ENCODE results near the gene NLGN2.

The NLGN2 gene

DNA sequence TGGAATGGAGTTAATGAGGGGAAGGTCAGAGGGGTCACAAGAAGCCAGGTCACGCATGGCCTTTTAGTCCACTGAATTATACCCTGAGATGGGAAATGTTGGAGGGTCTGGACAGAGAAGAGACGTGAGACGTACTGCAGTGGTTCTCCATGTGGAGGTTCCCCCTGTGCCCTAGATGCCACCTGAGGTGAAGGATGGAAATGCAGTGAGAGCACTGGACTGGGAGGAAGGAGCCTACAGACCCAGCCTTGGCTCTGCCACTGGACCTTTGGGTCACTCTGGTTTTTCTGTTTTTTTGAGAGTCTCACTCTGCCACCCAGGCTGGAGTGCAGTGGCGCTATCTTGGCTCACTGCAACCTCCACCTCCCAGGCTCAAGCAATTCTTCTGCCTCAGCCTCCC, 11.5 kb upstream of the NLGN2 start:
- no peak for DNase-seq
- no peak overlapping the region for H3K27ac ChIP-seq (ENCODE audit: low read length, poor library complexity, severe bottlenecking)
- WGBS = 89% methylated on average over 4 of the region's 4 CpGs

DNA sequence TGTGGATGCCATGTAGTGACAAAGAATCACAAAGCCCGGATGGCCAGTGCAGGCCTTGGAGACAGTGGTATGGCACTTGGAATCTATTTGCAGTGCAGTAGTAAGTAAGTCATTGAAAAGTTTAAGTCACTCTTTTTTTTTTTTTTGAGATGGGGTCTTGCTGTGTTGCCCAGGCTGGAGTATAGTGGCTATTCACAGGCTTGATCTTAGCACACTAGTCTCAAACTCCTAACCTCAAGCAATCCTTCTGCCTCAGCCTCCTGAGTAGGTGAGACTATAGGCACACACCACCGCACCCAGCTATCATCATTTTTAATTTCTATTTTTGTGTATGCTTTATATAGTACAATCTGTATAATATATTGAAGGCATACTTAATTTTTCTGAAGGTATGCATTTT, 9.0 kb upstream of the NLGN2 start:
- Histone ChIP-seq H2AFZ (ENCODE audit: low read depth, low read length) (no peak overlapping the region), H3K23ac (ENCODE audit: low read length in 2 of 2) (no peak overlapping the region), H3K27me3 (ENCODE audit: control insufficient read depth in 1 of 2, insufficient read depth in 1 of 2, low read length in 2 of 2) (no peaks in the 10 kb centered on the region), H3K27ac (ENCODE audit: low read length, poor library complexity, severe bottlenecking) (no peak overlapping the region), H2BK12ac (ENCODE audit: low read length in 2 of 2) (no peak overlapping the region), H3K4ac (ENCODE audit: low read depth in 1 of 2, low read length in 2 of 2) (no peak overlapping the region), H3K79me1 (replicated peaks; ENCODE audit: low read length, poor library complexity, severe bottlenecking) (peaks cover 4% of the 10 kb centered on the region), H3K4me3 (ENCODE audit: insufficient read depth in 1 of 2, low read depth in 1 of 2, low read length in 2 of 2) (no peak overlapping the region), H4K91ac (ENCODE audit: low read length) (no peak overlapping the region), H2BK120ac (ENCODE audit: low read depth, low read length) (no peak overlapping the region), H3K18ac (ENCODE audit: low read depth in 1 of 2, low read length in 2 of 2) (no peak overlapping the region), H3K9ac (ENCODE audit: low read length) (no peak overlapping the region), H3K36me3 (ENCODE audit: control insufficient read depth in 1 of 2, insufficient read depth in 2 of 2, low read depth in 1 of 2, low read length in 2 of 2) (no peaks in the 10 kb centered on the region), H2BK15ac (ENCODE audit: low read depth, poor library complexity, severe bottlenecking) (no peak overlapping the region), H2AK5ac (ENCODE audit: low read length, severe bottlenecking) (no peak overlapping the region), H3K9me3 (ENCODE audit: control insufficient read depth, low read length) (no peaks in the 10 kb centered on the region), H3K14ac (ENCODE audit: low read length in 2 of 2) (no peak overlapping the region), H3K4me2 (ENCODE audit: low read length, poor library complexity, severe bottlenecking) (no peak overlapping the region), H3K4me1 (ENCODE audit: control insufficient read depth, insufficient read depth, low read depth, low read length) (peaks cover 17% of the 10 kb centered on the region), H4K8ac (ENCODE audit: low read length) (no peak overlapping the region), H2BK5ac (ENCODE audit: low read depth, low read length, poor library complexity, severe bottlenecking) (no peak overlapping the region)
- WGBS = 83% methylated on average over 1 of the region's 2 CpGs
- no peak for DNase-seq

More for the DNA sequence above, 11.5 kb upstream of the NLGN2 start:
- Histone ChIP-seq H2BK15ac (ENCODE audit: low read depth, poor library complexity, severe bottlenecking) (no peak overlapping the region), H2BK5ac (ENCODE audit: low read depth, low read length, poor library complexity, severe bottlenecking) (no peak overlapping the region), H3K4me1 (ENCODE audit: control insufficient read depth, insufficient read depth, low read depth, low read length) (peaks cover 22% of the 10 kb centered on the region), H4K91ac (ENCODE audit: low read length) (no peak overlapping the region), H3K4ac (ENCODE audit: low read depth in 1 of 2, low read length in 2 of 2) (no peak overlapping the region), H2BK12ac (ENCODE audit: low read length in 2 of 2) (no peak overlapping the region), H3K23ac (ENCODE audit: low read length in 2 of 2) (no peak overlapping the region), H3K27me3 (ENCODE audit: control insufficient read depth in 1 of 2, insufficient read depth in 1 of 2, low read length in 2 of 2) (no peaks in the 10 kb centered on the region), H2AFZ (ENCODE audit: low read depth, low read length) (no peak overlapping the region), H2BK120ac (ENCODE audit: low read depth, low read length) (no peak overlapping the region), H3K18ac (ENCODE audit: low read depth in 1 of 2, low read length in 2 of 2) (no peak overlapping the region), H3K4me3 (ENCODE audit: insufficient read depth in 1 of 2, low read depth in 1 of 2, low read length in 2 of 2) (no peak overlapping the region), H3K79me1 (replicated peaks; ENCODE audit: low read length, poor library complexity, severe bottlenecking) (peaks cover 13% of the 10 kb centered on the region), H3K14ac (ENCODE audit: low read length in 2 of 2) (no peak overlapping the region), H3K36me3 (ENCODE audit: control insufficient read depth in 1 of 2, insufficient read depth in 2 of 2, low read depth in 1 of 2, low read length in 2 of 2) (peaks cover 17 to 18% of the 10 kb centered on the region in 2 experiments), H3K9ac (ENCODE audit: low read length) (no peak overlapping the region), H3K4me2 (ENCODE audit: low read length, poor library complexity, severe bottlenecking) (no peak overlapping the region), H3K9me3 (ENCODE audit: control insufficient read depth, low read length) (no peaks in the 10 kb centered on the region), H4K8ac (ENCODE audit: low read length) (peak overlapping the region; percentile 63), H2AK5ac (ENCODE audit: low read length, severe bottlenecking) (peak overlapping the region; percentile 76)

DNA sequence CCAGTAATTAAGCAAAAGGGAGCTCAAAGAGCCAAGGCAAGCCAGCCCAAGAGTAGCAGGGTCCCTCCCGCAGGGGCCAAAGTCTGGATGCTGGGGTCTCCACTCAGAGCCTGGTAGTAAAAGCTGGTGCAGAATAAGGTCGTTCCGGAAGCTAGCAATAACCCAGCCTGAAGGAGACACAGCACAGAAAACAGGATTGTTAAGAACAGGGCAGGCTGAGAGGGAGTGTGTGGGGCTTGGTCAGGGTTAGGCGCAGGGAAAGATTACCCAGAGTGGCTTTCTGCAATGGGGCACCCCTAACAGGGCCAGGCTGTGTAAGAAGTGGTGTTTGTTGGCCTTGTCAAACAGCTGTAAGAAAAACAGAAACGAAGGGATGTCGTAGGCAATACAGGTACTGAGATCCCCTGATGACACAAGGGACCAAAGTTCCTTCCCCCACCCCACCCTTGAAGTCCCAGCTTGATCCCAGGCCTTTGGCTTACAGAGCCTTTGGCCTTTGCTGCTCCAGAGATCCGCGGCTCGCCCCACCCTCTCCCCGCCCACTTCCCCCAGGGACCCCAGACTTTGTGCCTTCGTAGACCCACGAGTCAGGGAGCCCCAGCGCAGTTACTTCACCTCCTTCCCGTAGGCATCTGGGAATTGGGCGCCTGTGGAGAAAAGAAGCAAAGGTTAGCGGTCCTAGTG, 4.5 kb upstream of the NLGN2 start:
- Histone ChIP-seq H3K4me1 (ENCODE audit: control insufficient read depth, insufficient read depth, low read depth, low read length) (peaks cover 20% of the 10 kb centered on the region), H3K4me2 (ENCODE audit: low read length, poor library complexity, severe bottlenecking) (peak overlapping the region; percentile 84), H3K9me3 (ENCODE audit: control insufficient read depth, low read length) (no peaks in the 10 kb centered on the region), H3K79me1 (replicated peaks; ENCODE audit: low read length, poor library complexity, severe bottlenecking) (peaks cover 13% of the 10 kb centered on the region), H2BK12ac (ENCODE audit: low read length in 2 of 2) (peak overlapping the region in 1 of 2 experiments; percentile 83), H2BK5ac (ENCODE audit: low read depth, low read length, poor library complexity, severe bottlenecking) (no peak overlapping the region), H3K36me3 (ENCODE audit: control insufficient read depth in 1 of 2, insufficient read depth in 2 of 2, low read depth in 1 of 2, low read length in 2 of 2) (peaks cover 0 to 2% of the 10 kb centered on the region in 2 experiments), H2BK15ac (ENCODE audit: low read depth, poor library complexity, severe bottlenecking) (peak overlapping the region; percentile 16), H2AK5ac (ENCODE audit: low read length, severe bottlenecking) (peak overlapping the region; percentile 31), H3K18ac (ENCODE audit: low read depth in 1 of 2, low read length in 2 of 2) (peak overlapping the region; percentile 49 to 84), H2AFZ (ENCODE audit: low read depth, low read length) (peak overlapping the region; percentile 44), H3K27ac (ENCODE audit: low read length, poor library complexity, severe bottlenecking) (peak overlapping the region; percentile 97), H3K23ac (ENCODE audit: low read length in 2 of 2) (peak overlapping the region in 1 of 2 experiments; percentile 97), H4K8ac (ENCODE audit: low read length) (peak overlapping the region; percentile 57), H3K27me3 (ENCODE audit: control insufficient read depth in 1 of 2, insufficient read depth in 1 of 2, low read length in 2 of 2) (no peaks in the 10 kb centered on the region), H2BK120ac (ENCODE audit: low read depth, low read length) (peak overlapping the region; percentile 54), H4K91ac (ENCODE audit: low read length) (peak overlapping the region; percentile 27), H3K9ac (ENCODE audit: low read length) (peak overlapping the region; percentile 91), H3K4me3 (ENCODE audit: insufficient read depth in 1 of 2, low read depth in 1 of 2, low read length in 2 of 2) (peak overlapping the region; percentile 80 to 87), H3K14ac (ENCODE audit: low read length in 2 of 2) (no peak overlapping the region), H3K4ac (ENCODE audit: low read depth in 1 of 2, low read length in 2 of 2) (peak overlapping the region in 1 of 2 experiments; percentile 73)
- WGBS = 22% methylated on average over 13 of the region's 16 CpGs
- no peak for DNase-seq

DNA sequence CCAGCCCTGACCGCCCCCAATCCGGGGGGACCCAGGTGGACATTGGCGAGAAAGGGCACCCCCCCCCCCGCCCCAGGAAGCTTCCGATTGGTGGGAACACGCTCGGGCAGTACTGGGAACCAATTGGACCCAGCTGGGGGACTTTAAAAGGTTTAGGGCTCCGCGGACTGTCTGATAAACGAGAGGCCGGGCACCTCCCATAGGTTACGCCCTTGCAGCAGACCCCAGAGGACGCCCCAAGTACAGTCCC, 4.0 kb upstream of the NLGN2 start:
- Histone ChIP-seq H4K91ac (ENCODE audit: low read length) (peak overlapping the region; percentile 65), H3K9ac (ENCODE audit: low read length) (peak overlapping the region; percentile 91), H3K23ac (ENCODE audit: low read length in 2 of 2) (no peak overlapping the region), H3K18ac (ENCODE audit: low read depth in 1 of 2, low read length in 2 of 2) (peak overlapping the region; percentile 95 to 96), H3K4ac (ENCODE audit: low read depth in 1 of 2, low read length in 2 of 2) (peak overlapping the region in 1 of 2 experiments; percentile 76), H3K9me3 (ENCODE audit: control insufficient read depth, low read length) (no peaks in the 10 kb centered on the region), H2BK12ac (ENCODE audit: low read length in 2 of 2) (peak overlapping the region in 1 of 2 experiments; percentile 48), H3K4me1 (ENCODE audit: control insufficient read depth, insufficient read depth, low read depth, low read length) (peaks cover 20% of the 10 kb centered on the region), H2AK5ac (ENCODE audit: low read length, severe bottlenecking) (no peak overlapping the region), H2AFZ (ENCODE audit: low read depth, low read length) (peak overlapping the region; percentile 84), H2BK15ac (ENCODE audit: low read depth, poor library complexity, severe bottlenecking) (peak overlapping the region; percentile 80), H2BK120ac (ENCODE audit: low read depth, low read length) (peak overlapping the region; percentile 54), H2BK5ac (ENCODE audit: low read depth, low read length, poor library complexity, severe bottlenecking) (peak overlapping the region; percentile 82), H3K4me3 (ENCODE audit: insufficient read depth in 1 of 2, low read depth in 1 of 2, low read length in 2 of 2) (peak overlapping the region; percentile 80 to 87), H3K79me1 (replicated peaks; ENCODE audit: low read length, poor library complexity, severe bottlenecking) (peaks cover 13% of the 10 kb centered on the region), H3K27ac (ENCODE audit: low read length, poor library complexity, severe bottlenecking) (peak overlapping the region; percentile 97), H3K14ac (ENCODE audit: low read length in 2 of 2) (peak overlapping the region in 1 of 2 experiments; percentile 81), H4K8ac (ENCODE audit: low read length) (peak overlapping the region; percentile 99), H3K4me2 (ENCODE audit: low read length, poor library complexity, severe bottlenecking) (peak overlapping the region; percentile 84), H3K36me3 (ENCODE audit: control insufficient read depth in 1 of 2, insufficient read depth in 2 of 2, low read depth in 1 of 2, low read length in 2 of 2) (peaks cover 2 to 6% of the 10 kb centered on the region in 2 experiments), H3K27me3 (ENCODE audit: control insufficient read depth in 1 of 2, insufficient read depth in 1 of 2, low read length in 2 of 2) (no peaks in the 10 kb centered on the region)
- no peak for DNase-seq
- WGBS = 0% methylated on average over 9 of the region's 13 CpGs
